GM19372 (cell line): ENCODE data around the gene ADCY1.

Source experiments
- ATAC-seq: cut with Tn5 transposase; IDR thresholded peaks from one replicate; pipeline ENCODE4 v1.9.1; 2021; ENCODE audit warnings: mild to moderate bottlenecking, low read depth, moderate library complexity; ENCODE audit not compliant: unreplicated experiment

ADCY1 gene

GRCh38 chr7:45623157-45623556 is 49.0 kb downstream of the ADCY1 start:
- no peak for ATAC-seq

- ATAC-seq: no peak
These were observed 49.7 kb downstream of the ADCY1 start for GRCh38 chr7:45623740-45624391.

GRCh38 chr7:45624392-45624760 is 50.2 kb downstream of the ADCY1 start:
- no peak for ATAC-seq

GRCh38 chr7:45625067-45625466 is 50.9 kb downstream of the ADCY1 start:
- ATAC-seq: no peak

GRCh38 chr7:45625714-45626440 is 51.7 kb downstream of the ADCY1 start:
- no peak for ATAC-seq

GRCh38 chr7:45626441-45627430 is 52.6 kb downstream of the ADCY1 start:
- ATAC-seq: no peak

- ATAC-seq: no peak
These were observed 53.7 kb downstream of the ADCY1 start for GRCh38 chr7:45627691-45628456.

- ATAC-seq: no peak
These were observed 57.4 kb downstream of the ADCY1 start for GRCh38 chr7:45631569-45631968.

GRCh38 chr7:45636733-45637132 is 62.6 kb downstream of the ADCY1 start:
- ATAC-seq: no peak

GRCh38 chr7:45638916-45639315 is 64.7 kb downstream of the ADCY1 start:
- no peak for ATAC-seq

- ATAC-seq: no peak
These were observed 67.9 kb downstream of the ADCY1 start for GRCh38 chr7:45642044-45642443.

- ATAC-seq: no peak
These were observed 69.5 kb downstream of the ADCY1 start for GRCh38 chr7:45643630-45644029.

GRCh38 chr7:45644237-45644636 is 70.1 kb downstream of the ADCY1 start:
- no peak for ATAC-seq

GRCh38 chr7:45645141-45645969 is 71.2 kb downstream of the ADCY1 start:
- ATAC-seq: no peak

GRCh38 chr7:45646207-45646821 is 72.1 kb downstream of the ADCY1 start:
- ATAC-seq: no peak

GRCh38 chr7:45646996-45647825 is 73.0 kb downstream of the ADCY1 start:
- no peak for ATAC-seq

- no peak for ATAC-seq
These were observed 74.0 kb downstream of the ADCY1 start for GRCh38 chr7:45647967-45648670.

- no peak for ATAC-seq
These were observed 74.5 kb downstream of the ADCY1 start for GRCh38 chr7:45648671-45648995.
